Measurements from ENCODE around the gene RHOF.

Gene RHOF

GRCh38 chr12:121804417-121805111 lies 11.1 kb upstream of the RHOF start:
- H3K4me3 ChIP-seq (ENCODE audit: low read depth in 1 of 2, low read length in 1 of 2): peak overlapping the region; percentile 84
- no peaks in the 10 kb centered on the region for H3K9me3 ChIP-seq
- H3K27ac ChIP-seq: peak overlapping the region; percentile 100
- peaks cover 28% of the 10 kb centered on the region for H3K36me3 ChIP-seq
- peaks cover 50 to 58% of the 10 kb centered on the region in 2 experiments for H3K4me1 ChIP-seq (ENCODE audit: control insufficient read depth in 1 of 2, insufficient read depth in 1 of 2, low read depth in 1 of 2, low read length in 1 of 2)
- H3K27me3 ChIP-seq: no peaks in the 10 kb centered on the region
- no peak for TF ChIP-seq CTCF (IDR thresholded peaks at IDR 0.05)

- no peak for TF ChIP-seq CTCF (IDR thresholded peaks at IDR 0.05)
Measured at GRCh38 chr12:121803861-121804416, 10.5 kb upstream of the RHOF start, which contains the start of gene SETD1B. Gene SETD1B (plus strand): TSS chr12:121804009. CDS start chr12:121804738, 729 bp downstream.

GRCh38 chr12:121802843-121803698 lies 9.6 kb upstream of the RHOF start:
- no peaks in the 10 kb centered on the region for H3K27me3 ChIP-seq
- no peaks in the 10 kb centered on the region for H3K9me3 ChIP-seq
- peaks cover 19% of the 10 kb centered on the region for H3K36me3 ChIP-seq
- H3K4me1 ChIP-seq (ENCODE audit: control insufficient read depth in 1 of 2, insufficient read depth in 1 of 2, low read depth in 1 of 2, low read length in 1 of 2): peaks cover 55 to 62% of the 10 kb centered on the region in 2 experiments
- H3K27ac ChIP-seq: peak overlapping the region; percentile 100
- peak overlapping the region; percentile 84 to 95 for H3K4me3 ChIP-seq (ENCODE audit: low read depth in 1 of 2, low read length in 1 of 2)
- no peak for TF ChIP-seq CTCF (IDR thresholded peaks at IDR 0.05)

More at GRCh38 chr12:121803861-121804416, 10.5 kb upstream of the RHOF start, which contains the start of gene SETD1B:
- peak within 1 kb of the TSS; percentile 100 for H3K27ac ChIP-seq
- no peaks in the 10 kb centered on the region for H3K27me3 ChIP-seq
- peaks cover 22% of the 10 kb centered on the region for H3K36me3 ChIP-seq
- H3K4me1 ChIP-seq (ENCODE audit: control insufficient read depth in 1 of 2, insufficient read depth in 1 of 2, low read depth in 1 of 2, low read length in 1 of 2): peaks cover 55 to 60% of the 10 kb centered on the region in 2 experiments
- no peaks in the 10 kb centered on the region for H3K9me3 ChIP-seq
- H3K4me3 ChIP-seq (ENCODE audit: low read depth in 1 of 2, low read length in 1 of 2): peak within 1 kb of the TSS; percentile 84 to 95

GRCh38 chr12:121802485-121802842 lies 9.0 kb upstream of the RHOF start:
- H3K36me3 ChIP-seq: peaks cover 16% of the 10 kb centered on the region
- H3K4me3 ChIP-seq (ENCODE audit: low read depth in 1 of 2, low read length in 1 of 2): peak overlapping the region; percentile 84 to 95
- H3K27me3 ChIP-seq: no peaks in the 10 kb centered on the region
- no peak for TF ChIP-seq CTCF (IDR thresholded peaks at IDR 0.05)
- peak overlapping the region; percentile 100 for H3K27ac ChIP-seq
- peaks cover 55 to 62% of the 10 kb centered on the region in 2 experiments for H3K4me1 ChIP-seq (ENCODE audit: control insufficient read depth in 1 of 2, insufficient read depth in 1 of 2, low read depth in 1 of 2, low read length in 1 of 2)
- H3K9me3 ChIP-seq: no peaks in the 10 kb centered on the region

DNA sequence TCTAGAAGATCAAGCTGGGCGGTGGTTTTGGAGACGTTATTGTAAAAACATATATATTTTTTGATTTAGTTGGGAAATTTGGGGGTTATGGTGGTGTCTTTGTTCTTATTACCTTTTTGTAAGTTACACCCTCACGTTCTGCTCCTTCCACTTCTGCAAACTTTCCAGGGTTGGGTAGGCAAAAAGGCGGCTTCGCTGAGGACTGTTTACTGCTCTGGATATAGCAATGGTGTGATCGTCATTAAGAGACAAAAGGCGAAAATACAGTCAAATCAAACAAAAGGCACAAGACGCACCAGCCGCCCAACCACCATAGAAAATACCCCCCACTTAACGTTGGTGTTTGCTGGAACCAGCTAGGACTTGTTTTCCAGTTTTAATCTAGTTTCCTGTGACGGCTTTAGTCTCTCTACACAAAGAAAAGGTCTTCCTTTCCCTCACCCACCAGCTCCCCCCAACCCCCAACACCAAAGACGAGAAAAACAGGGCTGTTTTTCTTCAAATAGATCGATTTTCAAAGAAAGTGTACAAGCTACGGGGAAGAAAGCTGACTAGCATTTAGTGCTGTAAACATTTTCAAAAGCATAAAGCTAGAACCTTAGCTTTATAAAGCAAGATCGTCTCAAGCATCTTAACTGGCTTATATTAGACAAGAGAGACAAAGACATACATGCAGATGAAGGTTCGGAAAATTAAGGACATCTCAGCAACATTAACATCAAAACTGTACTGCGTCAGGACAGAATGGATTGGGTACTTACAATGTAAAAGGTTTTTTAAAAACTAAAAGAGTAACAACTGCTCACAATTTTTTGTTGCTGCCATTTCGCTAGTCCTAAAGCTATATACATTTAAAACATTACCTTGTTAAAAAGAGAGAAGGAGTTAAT lies 8.4 kb upstream of the RHOF start:
- Histone ChIP-seq H3K9me3 (no peaks in the 10 kb centered on the region), H3K27me3 (no peaks in the 10 kb centered on the region), H3K4me1 (ENCODE audit: control insufficient read depth in 1 of 2, insufficient read depth in 1 of 2, low read depth in 1 of 2, low read length in 1 of 2) (peaks cover 53 to 57% of the 10 kb centered on the region in 2 experiments), H3K36me3 (peaks cover 22% of the 10 kb centered on the region), H3K27ac (peak overlapping the region; percentile 100), H3K4me3 (ENCODE audit: low read depth in 1 of 2, low read length in 1 of 2) (peak overlapping the region; percentile 84 to 95)
- TF ChIP-seq CTCF (IDR thresholded peaks at IDR 0.05): no peak
